Left renal cortex interstitium (tissue), 4 donors: ENCODE measurements around the gene DGKD. TPM values are rescaled to one million over a fixed set of nuclear protein-coding genes. Genes with fewer than 3 reads are reported as not detected.

Source experiments
- DNase-seq, 4 donors: peaks; one replicate each; pipeline ENCODE4 v3.0.0-alpha.2; 2013; ENCODE audit warnings: low read depth in 4 of 4, low spot score in 2 of 4, missing footprints in 1 of 4
- polyA plus RNA-seq, 4 donors: library from polyadenylated mRNA; unstranded; fragments of 120-200 nt; gene quantifications; one replicate each; pipeline ENCODE4 v1.2.1, GENCODE V29; 2013; ENCODE audit not compliant: insufficient read length in 4 of 4

The DGKD gene
- polyA plus RNA-seq, 4 donors: 16.9 to 36.2 (median 26.8) TPM

- no peak for DNase-seq
Observed at GRCh38 chr2:233470839-233471238, 116.5 kb downstream of the DGKD start.

GRCh38 chr2:233471291-233472035 is 117.2 kb downstream of the DGKD start:
- DNase-seq: no peak

GRCh38 chr2:233473386-233473791 is 119.1 kb downstream of the DGKD start:
- no peak for DNase-seq

GRCh38 chr2:233473878-233474277 is 119.6 kb downstream of the DGKD start:
- DNase-seq: no peak

GRCh38 chr2:233474308-233475160 is 120.2 kb downstream of the DGKD start:
- no peak for DNase-seq

- DNase-seq: no peak
Observed at GRCh38 chr2:233476063-233476410, 121.7 kb downstream of the DGKD start.

- no peak for DNase-seq
Observed at GRCh38 chr2:233476651-233477547, 122.6 kb downstream of the DGKD start.

- DNase-seq: no peak
Observed at GRCh38 chr2:233477548-233478433, 123.5 kb downstream of the DGKD start.

GRCh38 chr2:233479616-233480489 is 125.6 kb downstream of the DGKD start:
- DNase-seq: no peak

- DNase-seq: no peak
Observed at GRCh38 chr2:233480490-233481202, 126.4 kb downstream of the DGKD start.

GRCh38 chr2:233481368-233482142 is 127.3 kb downstream of the DGKD start:
- DNase-seq: no peak

GRCh38 chr2:233482616-233483015 is 128.3 kb downstream of the DGKD start:
- DNase-seq: no peak

GRCh38 chr2:233485726-233486125 is 131.4 kb downstream of the DGKD start:
- DNase-seq: no peak

- DNase-seq: no peak
Observed at GRCh38 chr2:233486357-233486756, 132.1 kb downstream of the DGKD start.

- no peak for DNase-seq
Observed at GRCh38 chr2:233486778-233487552, 132.7 kb downstream of the DGKD start.

- DNase-seq: no peak
Observed at GRCh38 chr2:233487748-233488345, 133.6 kb downstream of the DGKD start.
